ENCODE measurements around the gene PRR14L. TPM values are rescaled to one million over a fixed set of nuclear protein-coding genes. Genes with fewer than 3 reads are reported as not detected.

PRR14L gene
- total and polyA plus RNA-seq, 2 donors (not counting 3 experiments of a cell fraction or from before 2014, with no cell fraction given): 13.1 to 53.8 TPM

DNA sequence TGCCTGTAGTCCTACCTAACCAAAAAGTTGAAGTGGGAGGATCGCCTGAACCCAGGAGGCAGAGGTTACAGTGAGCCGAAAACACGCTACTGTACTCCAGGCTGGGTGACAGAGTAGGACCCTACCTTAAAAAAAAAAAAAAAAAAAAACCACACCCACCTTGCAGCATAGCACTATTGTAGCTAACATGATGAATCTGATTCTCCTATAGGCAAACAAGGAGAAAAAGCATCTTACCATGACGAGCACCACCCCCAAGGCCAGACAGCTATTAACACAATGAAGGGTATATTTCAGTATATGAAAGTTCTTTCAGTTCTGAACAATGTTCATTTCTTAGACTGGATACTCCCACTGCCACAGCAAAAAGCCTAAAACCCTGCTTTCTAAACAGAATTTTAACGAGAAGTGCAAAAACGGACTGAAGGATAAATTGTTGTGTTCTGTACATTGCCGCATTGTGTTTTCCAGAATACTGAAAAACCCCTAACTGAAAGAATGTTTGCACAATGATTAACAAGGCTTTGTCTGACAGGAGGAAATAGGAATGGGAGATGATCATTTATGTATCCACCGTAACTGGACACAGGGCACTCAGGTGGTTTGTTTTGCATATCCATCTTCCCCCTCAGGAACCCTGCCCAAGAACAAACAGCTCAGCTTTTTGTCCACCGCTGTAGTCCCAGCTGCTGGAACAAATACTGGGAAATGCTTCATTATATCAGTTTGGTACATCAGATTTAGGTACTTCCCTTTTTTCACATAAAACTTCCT, 96.8 kb downstream of the PRR14L start:
- Histone ChIP-seq H4K20me1 (replicated peaks; ENCODE audit: control insufficient read depth, extremely low read depth, insufficient read depth, low read length) (no peaks in the 10 kb centered on the region), H3K9me3 (replicated peaks; ENCODE audit: control insufficient read depth, insufficient read depth, low read length) (no peaks in the 10 kb centered on the region), H3K79me2 (ENCODE audit: control insufficient read depth, insufficient read depth, low read length) (peaks cover 56% of the 10 kb centered on the region), H3K27ac (ENCODE audit: insufficient read depth, low read depth, low read length) (no peak overlapping the region), H3K4me2 (ENCODE audit: insufficient read depth, low read length) (no peak overlapping the region), H3K27me3 (ENCODE audit: control insufficient read depth in 2 of 2, insufficient read depth in 2 of 2, low read length in 2 of 2) (no peaks in the 10 kb centered on the region), H3K36me3 (ENCODE audit: control insufficient read depth in 2 of 2, extremely low read depth in 1 of 2, insufficient read depth in 2 of 2, low read length in 2 of 2) (peaks cover 0 to 2% of the 10 kb centered on the region in 2 experiments), H3K4me1 (ENCODE audit: control insufficient read depth, extremely low read depth, insufficient read depth, low read length) (peaks cover 2% of the 10 kb centered on the region), H3K9me1 (replicated peaks; ENCODE audit: control insufficient read depth, extremely low read depth, insufficient read depth, low read length) (no peaks in the 10 kb centered on the region), H3K4me3 (replicated peaks in 1 of 3; ENCODE audit: insufficient read depth in 1 of 3, low read depth in 1 of 3, low read length in 3 of 3) (no peak overlapping the region), H2AFZ (ENCODE audit: low read depth, low read length) (no peak overlapping the region), H3K9ac (replicated peaks; ENCODE audit: extremely low read depth, insufficient read depth, low read length) (no peak overlapping the region)
- intact Hi-C loops (cut with micrococcal nuclease): no loop called here
- TF ChIP-seq FOS (IDR thresholded peaks at IDR 0.05; ENCODE audit: borderline replicate concordance, insufficient read depth, low read length) (no peak), MYC (IDR thresholded peaks at IDR 0.05; ENCODE audit: low read depth, low read length) (no peak), POLR2AphosphoS5 (IDR thresholded peaks at IDR 0.05; ENCODE audit: insufficient read depth, low read depth, low read length) (no peak), POLR2A (IDR thresholded peaks at IDR 0.05; ENCODE audit: low read depth, low read length) (no peak), GATA2 (IDR thresholded peaks at IDR 0.05; ENCODE audit: insufficient read depth, insufficient read length, low read depth, low read length) (no peak), EZH2 (IDR thresholded peaks at IDR 0.05; ENCODE audit: borderline replicate concordance, low read depth, low read length, severe bottlenecking) (no peak), JUN (IDR thresholded peaks at IDR 0.05; ENCODE audit: borderline replicate concordance, insufficient read depth, insufficient read length, low read depth) (no peak)
- TF ChIP-seq, protein P1, sequence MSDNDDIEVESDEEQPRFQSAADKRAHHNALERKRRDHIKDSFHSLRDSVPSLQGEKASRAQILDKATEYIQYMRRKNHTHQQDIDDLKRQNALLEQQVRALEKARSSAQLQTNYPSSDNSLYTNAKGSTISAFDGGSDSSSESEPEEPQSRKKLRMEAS (IDR thresholded peaks at IDR 0.05; ENCODE audit: insufficient read depth, insufficient read length): no peak
- TF ChIP-seq, protein P2, sequence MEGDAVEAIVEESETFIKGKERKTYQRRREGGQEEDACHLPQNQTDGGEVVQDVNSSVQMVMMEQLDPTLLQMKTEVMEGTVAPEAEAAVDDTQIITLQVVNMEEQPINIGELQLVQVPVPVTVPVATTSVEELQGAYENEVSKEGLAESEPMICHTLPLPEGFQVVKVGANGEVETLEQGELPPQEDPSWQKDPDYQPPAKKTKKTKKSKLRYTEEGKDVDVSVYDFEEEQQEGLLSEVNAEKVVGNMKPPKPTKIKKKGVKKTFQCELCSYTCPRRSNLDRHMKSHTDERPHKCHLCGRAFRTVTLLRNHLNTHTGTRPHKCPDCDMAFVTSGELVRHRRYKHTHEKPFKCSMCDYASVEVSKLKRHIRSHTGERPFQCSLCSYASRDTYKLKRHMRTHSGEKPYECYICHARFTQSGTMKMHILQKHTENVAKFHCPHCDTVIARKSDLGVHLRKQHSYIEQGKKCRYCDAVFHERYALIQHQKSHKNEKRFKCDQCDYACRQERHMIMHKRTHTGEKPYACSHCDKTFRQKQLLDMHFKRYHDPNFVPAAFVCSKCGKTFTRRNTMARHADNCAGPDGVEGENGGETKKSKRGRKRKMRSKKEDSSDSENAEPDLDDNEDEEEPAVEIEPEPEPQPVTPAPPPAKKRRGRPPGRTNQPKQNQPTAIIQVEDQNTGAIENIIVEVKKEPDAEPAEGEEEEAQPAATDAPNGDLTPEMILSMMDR (IDR thresholded peaks at IDR 0.05; ENCODE audit: extremely low read depth in 1 of 2, insufficient read depth in 1 of 2, low read depth in 1 of 2, low read length in 2 of 2): no peak
- FAIRE-seq (no peak), DNase-seq (ENCODE audit: low read depth, low spot score) (no peak)
- no TSS peak for BruUV-seq (replicated peaks)
- dilution Hi-C loops (cut with MboI; ENCODE audit: extremely low pct_ligation_motif_present, low sequenced_read_pairs): no loop called here
- ChIA-PET CTCF (interaction anchor here (2.1 kb wide), 1 partner anchor 13 kb away, joined by 10 read pairs; no protein-coding TSS in a partner anchor), POLR2A (interaction anchor here (0.5 kb wide), 1 partner anchor 30 kb away, joined by 3 read pairs; no protein-coding TSS in a partner anchor)

Measured in endothelial cell of umbilical vein (primary cell).